HG03108 (cell line): Measurements from ENCODE around the gene AXDND1.

ENCODE experiments used
- ATAC-seq: cut with Tn5 transposase; IDR thresholded peaks from one replicate; pipeline ENCODE4 v1.9.1; 2021; ENCODE audit warnings: moderate library complexity; ENCODE audit not compliant: unreplicated experiment

Gene AXDND1

DNA sequence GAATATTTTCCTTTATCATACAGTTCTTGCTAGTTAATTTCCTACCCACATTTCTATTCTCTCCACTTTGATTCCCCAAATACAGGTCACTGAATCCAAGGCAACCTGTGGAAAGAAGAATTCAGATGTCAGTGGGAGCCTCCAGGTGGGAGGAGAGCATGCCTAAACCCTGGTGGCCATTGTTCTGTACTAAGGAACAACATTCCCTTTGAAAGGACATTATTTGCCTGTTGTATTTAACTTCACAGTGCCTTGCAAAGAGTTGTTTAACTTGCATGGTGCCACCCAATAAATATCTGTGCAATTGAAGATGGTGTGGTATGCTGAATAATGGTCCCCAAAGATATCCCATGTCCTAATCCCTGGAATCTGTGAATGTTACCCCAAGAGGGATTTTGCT lies 188.7 kb downstream of the AXDND1 start:
- no peak for ATAC-seq

DNA sequence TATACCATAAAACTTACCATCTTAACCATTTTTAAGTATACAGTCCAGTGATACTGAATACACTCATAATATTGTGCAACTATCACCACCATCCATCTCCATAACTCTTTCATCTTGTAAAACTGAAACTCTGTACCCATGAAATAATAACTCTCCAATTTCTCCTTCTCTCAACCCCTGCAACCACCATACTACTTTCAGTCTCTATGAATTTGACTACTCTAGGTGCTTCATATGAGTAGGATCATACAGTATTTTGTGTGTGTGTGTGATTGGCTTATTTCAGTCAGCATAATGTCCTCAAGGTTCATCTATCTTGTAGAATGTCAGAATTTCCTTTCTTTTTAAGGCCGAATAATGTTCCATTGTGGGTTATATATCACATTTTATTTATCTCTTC lies 192.3 kb downstream of the AXDND1 start:
- ATAC-seq: no peak

DNA sequence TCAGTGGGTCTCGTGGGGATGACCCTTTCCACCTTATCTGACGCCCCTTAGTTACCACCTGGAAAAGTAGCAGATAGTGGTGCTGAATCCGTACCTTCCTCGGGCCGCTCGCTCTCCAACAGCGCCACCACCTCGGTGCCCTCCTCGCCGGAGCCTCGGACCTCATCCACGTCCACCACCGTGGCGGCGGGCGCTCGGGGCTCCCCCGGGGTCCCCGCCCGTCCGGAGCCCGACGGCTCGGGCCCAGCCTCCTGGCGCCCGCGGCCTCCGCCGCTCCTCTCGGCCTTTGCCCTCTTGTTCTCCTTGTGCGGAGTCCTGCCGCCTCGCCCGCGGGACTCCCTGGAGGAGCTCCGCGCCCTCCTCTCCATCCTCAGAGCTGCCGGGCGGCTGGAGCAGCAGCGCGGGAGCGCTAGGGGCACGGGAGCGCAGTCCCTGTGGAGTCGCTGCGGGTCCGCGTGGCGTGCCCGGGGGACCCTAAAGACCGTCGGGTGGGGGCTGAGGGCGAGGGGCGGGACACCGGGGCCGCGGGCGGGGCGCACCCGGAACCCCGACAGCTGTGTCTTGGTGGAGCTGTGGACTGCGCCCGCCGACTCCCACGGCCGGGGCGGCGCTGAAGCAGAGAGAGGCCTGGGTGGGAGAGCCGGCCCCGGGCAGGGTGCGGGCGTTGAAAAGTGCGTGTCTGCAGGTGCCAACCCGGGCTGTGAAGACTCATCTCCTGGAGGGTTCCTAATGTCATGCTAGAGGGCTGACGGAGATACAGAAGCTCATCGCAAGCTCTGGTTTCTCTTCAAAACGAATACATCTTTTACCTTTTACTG lies 209.9 kb downstream of the AXDND1 start, which contains the start of gene NPHS2:
NPHS2 (minus strand) TSS at position 452 of the 818 bp plus-strand sequence; CDS start at position 368, 84 bp downstream.
- ATAC-seq: no peak

DNA sequence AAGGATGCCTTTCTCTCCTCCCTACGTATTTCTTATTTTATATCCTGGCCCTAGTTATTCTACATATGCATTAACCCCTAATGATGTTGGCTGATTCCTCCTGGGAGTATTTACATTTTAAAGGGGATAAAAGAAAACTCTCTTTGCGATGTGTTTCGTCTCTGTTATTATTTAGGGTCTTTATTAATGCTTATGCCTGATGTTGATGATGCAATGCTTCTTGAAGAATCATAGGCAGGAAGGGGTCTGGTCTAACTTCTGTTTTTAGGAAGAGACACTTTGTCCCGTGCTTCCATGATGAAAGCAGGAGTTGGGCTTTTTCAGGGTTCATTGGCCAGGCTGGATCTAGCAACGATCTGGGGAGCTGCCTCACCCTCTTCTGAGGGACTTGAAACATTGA lies 210.7 kb downstream of the AXDND1 start:
- ATAC-seq: no peak

- ATAC-seq: no peak
Observed at GRCh38 chr1:179583771-179584320, 218.1 kb downstream of the AXDND1 start.

DNA sequence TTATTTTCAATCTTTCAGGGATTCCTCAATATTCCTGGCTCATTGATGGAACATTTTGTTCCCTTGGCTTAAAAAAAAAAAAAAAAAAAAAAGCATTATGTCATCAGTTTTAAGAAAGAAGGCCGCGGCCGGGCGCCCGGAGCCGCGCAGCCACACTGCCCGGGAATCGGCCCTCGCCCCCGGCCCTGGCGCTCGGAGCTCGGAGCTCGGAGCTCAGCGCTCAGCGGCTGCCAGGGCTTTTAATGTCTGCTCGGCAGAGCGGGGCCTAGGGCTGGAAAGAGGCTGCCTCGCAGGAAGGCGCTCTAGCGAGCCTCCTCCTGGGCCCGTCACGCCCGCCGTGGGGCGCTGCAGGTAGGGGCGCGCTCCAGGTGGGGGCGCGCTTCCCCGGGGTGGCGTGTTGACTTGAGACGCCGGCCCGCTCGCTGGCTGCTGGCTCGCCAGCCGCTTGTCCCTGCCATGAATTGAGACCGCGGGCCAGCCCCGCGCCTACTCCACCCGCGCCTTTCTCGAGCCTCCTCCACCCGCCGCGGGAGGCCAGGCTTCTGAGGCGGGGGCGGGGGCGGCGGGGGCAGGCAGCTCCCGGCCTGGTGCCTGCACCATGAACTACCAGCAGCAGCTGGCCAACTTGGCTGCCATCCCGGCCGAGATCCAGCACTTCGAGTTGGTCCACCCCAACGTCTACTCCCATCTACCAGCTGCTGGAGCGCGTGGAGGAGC lies 220.5 kb downstream of the AXDND1 start:
- ATAC-seq: no peak

GRCh38 chr1:179587336-179587735 lies 221.6 kb downstream of the AXDND1 start:
- ATAC-seq: no peak

DNA sequence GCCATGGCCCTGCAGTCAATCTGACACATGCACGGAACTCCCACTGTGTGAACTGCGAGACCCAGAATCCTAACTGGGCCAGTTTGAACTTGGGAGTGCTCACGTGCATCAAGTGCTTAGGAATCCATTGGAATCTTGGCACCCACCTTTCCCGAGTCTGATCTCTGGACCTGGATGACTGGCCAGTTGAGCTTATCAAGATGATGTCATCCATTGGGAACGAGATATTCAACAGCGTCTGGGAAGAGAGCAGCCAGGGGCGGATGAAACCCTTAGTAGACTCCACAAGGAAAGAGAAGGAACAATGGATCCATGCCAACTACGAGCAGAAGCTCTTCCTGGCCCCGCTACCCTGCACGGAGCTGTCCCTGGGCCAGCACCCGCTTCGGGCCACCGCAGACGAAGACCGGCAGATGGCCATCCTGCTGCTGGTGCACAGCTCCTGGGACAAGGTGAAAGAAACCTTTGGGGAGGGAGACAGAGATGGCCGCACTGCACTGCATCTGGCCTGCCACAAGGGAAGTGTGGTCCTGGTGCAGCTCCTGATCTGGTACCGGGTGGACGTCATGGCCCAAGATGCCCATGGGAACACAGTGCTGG lies 222.8 kb downstream of the AXDND1 start:
- ATAC-seq: no peak

DNA sequence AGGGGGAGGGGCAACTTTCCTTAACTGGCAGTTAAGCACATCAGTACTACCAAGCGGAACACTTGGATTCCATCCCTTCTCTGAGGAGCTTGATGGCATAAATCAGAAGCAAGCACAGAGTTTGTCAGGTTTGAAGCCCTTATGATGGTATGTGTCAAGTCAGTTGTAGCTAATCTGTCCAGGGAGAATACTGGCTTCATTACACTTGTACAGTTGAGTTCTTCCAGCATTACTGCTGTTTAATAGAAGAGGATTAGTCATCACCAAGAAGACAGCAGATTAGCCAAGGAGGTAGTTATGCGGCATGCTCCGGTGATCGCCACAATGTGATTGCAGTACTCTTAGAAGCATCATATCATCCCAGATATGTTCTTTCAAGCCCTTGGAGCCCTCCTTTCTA lies 223.7 kb downstream of the AXDND1 start:
- ATAC-seq: no peak

DNA sequence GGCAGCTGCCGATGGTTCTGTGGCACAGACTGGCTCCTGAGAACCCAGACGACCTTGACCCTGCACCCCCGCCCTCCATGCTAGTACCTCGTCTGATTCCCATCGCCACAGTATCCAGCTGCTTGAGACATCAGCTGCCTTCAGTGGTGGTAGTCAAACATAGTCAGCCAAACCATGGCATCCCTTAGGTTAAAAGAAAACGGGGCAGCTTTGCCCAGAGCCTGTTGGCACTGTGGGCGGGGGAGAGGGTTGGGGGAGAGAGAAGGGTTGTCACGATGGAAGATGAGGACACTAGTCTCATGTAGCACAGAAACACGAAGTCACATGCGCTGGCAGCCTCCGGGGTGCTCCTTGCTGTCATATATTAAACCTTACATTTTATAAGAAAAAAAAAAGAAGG lies 224.9 kb downstream of the AXDND1 start:
- no peak for ATAC-seq

- ATAC-seq: no peak
Observed at GRCh38 chr1:179591253-179591591, 225.5 kb downstream of the AXDND1 start.

DNA sequence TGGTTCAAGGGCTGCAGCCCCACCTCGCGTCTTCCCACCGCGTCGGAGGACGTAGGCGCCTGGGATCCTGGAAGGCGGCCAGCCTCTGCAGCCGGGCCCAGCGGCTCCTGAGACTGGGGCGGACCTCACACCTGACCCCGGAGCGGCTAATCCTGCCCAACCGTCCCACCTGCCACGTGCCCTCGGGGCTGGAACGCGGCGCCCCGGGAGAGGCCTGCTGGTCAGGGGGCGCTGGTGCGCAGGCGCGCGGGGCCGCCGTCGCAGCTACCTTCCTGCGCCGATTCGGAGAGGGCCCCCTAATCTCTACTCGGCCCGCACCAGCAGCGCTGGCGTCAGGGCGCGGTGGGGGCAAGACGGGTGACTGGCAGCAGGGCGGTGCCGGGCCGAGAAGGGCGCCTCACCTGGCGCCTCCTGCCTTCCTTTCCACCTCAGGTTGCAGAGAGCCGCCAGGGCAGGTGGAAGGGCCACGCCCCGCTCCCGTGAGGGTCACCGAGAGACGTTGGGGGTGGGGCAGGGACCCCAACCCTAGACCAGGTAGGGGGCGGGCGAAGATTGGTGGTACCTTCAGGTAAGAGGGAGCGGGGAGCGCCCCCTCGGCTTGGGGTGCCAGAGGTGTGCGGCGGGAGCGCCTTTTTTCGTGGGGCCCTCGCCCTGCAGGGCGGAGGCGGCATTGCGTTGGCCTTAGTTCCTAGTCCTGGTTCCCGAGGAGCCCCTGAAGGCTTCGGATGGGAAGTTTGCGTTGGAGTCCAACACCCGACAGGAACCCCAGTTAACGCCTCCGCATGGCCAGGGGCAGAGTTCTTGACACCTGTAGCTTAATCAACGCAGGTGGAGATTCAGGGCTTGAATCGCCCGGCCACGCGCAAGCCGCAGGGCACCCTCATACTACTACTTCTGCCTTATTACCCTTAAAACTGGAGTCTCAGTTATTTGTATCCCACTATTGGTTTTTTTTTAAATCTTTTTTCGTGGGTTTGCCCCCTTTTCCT lies 226.1 kb downstream of the AXDND1 start, which contains the start of gene TDRD5:
TDRD5 (plus strand) TSS at position 241 of the 989 bp plus-strand sequence. CDS start 784 bp downstream, outside the sequence.
- no peak for ATAC-seq

DNA sequence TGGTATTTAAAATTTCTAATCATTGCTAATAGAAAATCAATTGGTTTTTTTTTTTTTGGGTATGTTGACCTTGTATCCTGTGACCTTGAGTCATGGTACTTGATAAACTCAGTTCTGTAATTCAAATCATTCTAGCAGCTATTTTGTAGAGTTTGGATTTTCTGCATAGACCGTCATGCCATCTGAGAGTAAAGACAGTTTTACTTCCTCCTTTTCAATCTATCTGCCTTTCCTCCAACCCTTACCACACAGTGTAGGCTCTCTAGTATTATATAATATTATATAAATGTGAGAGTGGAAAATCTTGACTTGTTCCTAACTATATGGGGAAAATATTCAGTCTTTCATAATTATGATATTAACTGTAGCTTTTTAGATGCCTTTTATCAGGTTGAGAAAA lies 232.9 kb downstream of the AXDND1 start:
- no peak for ATAC-seq

GRCh38 chr1:179599623-179600249 lies 234.0 kb downstream of the AXDND1 start:
- no peak for ATAC-seq

GRCh38 chr1:179601093-179601492 lies 235.3 kb downstream of the AXDND1 start:
- ATAC-seq: no peak
